ENCODE data around the gene MIP.

The MIP gene

GRCh38 chr12:56437430-56438176 is 16.9 kb downstream of the MIP start:
- Histone ChIP-seq H3K4me2 (no peak overlapping the region), H4K20me1 (no peaks in the 10 kb centered on the region), H3K36me3 (peaks cover 44% of the 10 kb centered on the region), H3K4me1 (peaks cover 10% of the 10 kb centered on the region), H3K27me3 (no peaks in the 10 kb centered on the region), H3K4me3 (no peak overlapping the region), H3K27ac (no peak overlapping the region), H3K9ac (no peak overlapping the region), H3K9me3 (peaks cover 5% of the 10 kb centered on the region; the same call in 1 of the 2 replicates)
- no peak for TF ChIP-seq Cebpa-rat (IDR thresholded peaks at IDR 0.05)

GRCh38 chr12:56434828-56435227 is 19.6 kb downstream of the MIP start:
- TF ChIP-seq Cebpa-rat (IDR thresholded peaks at IDR 0.05) = no peak
- peaks cover 50% of the 10 kb centered on the region for H3K36me3 ChIP-seq

GRCh38 chr12:56431850-56432249 is 22.6 kb downstream of the MIP start:
- no peaks in the 10 kb centered on the region for H3K9me3 ChIP-seq
- H4K20me1 ChIP-seq = no peaks in the 10 kb centered on the region
- H3K4me2 ChIP-seq = no peak overlapping the region
- no peak for TF ChIP-seq Cebpa-rat (IDR thresholded peaks at IDR 0.05)
- H3K4me1 ChIP-seq = peaks cover 10% of the 10 kb centered on the region
- no peaks in the 10 kb centered on the region for H3K27me3 ChIP-seq
- peaks cover 80% of the 10 kb centered on the region for H3K36me3 ChIP-seq
- H3K4me3 ChIP-seq = no peak overlapping the region
- H3K9ac ChIP-seq = 0 out of 2 replicates have a peak overlapping the region, but pooled peaks have one; percentile 32
- H3K27ac ChIP-seq = no peak overlapping the region

More at GRCh38 chr12:56434828-56435227, 19.6 kb downstream of the MIP start:
- Histone ChIP-seq H4K20me1 (no peaks in the 10 kb centered on the region), H3K27ac (no peak overlapping the region), H3K27me3 (no peaks in the 10 kb centered on the region), H3K4me1 (peaks cover 10% of the 10 kb centered on the region), H3K4me2 (no peak overlapping the region), H3K9ac (no peak overlapping the region), H3K4me3 (no peak overlapping the region), H3K9me3 (no peaks in the 10 kb centered on the region)

GRCh38 chr12:56431288-56431687 is 23.2 kb downstream of the MIP start:
- H4K20me1 ChIP-seq = no peaks in the 10 kb centered on the region
- H3K4me3 ChIP-seq = no peak overlapping the region
- no peaks in the 10 kb centered on the region for H3K27me3 ChIP-seq

GRCh38 chr12:56425940-56426438 is 28.5 kb downstream of the MIP start:
- Histone ChIP-seq H3K9me3 (no peaks in the 10 kb centered on the region), H3K27ac (no peak overlapping the region), H3K4me2 (no peak overlapping the region), H3K27me3 (no peaks in the 10 kb centered on the region), H3K36me3 (peaks cover 98% of the 10 kb centered on the region), H3K4me1 (no peaks in the 10 kb centered on the region), H4K20me1 (no peaks in the 10 kb centered on the region), H3K9ac (no peak overlapping the region), H3K4me3 (no peak overlapping the region)
- no peak for TF ChIP-seq Cebpa-rat (IDR thresholded peaks at IDR 0.05)

More at GRCh38 chr12:56431288-56431687, 23.2 kb downstream of the MIP start:
- peaks cover 10% of the 10 kb centered on the region for H3K4me1 ChIP-seq
- no peak for TF ChIP-seq Cebpa-rat (IDR thresholded peaks at IDR 0.05)
- no peak overlapping the region for H3K9ac ChIP-seq
- peaks cover 85% of the 10 kb centered on the region for H3K36me3 ChIP-seq
- no peak overlapping the region for H3K27ac ChIP-seq
- no peak overlapping the region for H3K4me2 ChIP-seq
- H3K9me3 ChIP-seq = no peaks in the 10 kb centered on the region

GRCh38 chr12:56425193-56425592 is 29.3 kb downstream of the MIP start:
- no peak overlapping the region for H3K4me2 ChIP-seq
- no peak overlapping the region for H3K9ac ChIP-seq
- no peaks in the 10 kb centered on the region for H3K9me3 ChIP-seq
- H3K4me1 ChIP-seq = no peaks in the 10 kb centered on the region
- H3K27ac ChIP-seq = no peak overlapping the region
- H3K4me3 ChIP-seq = no peak overlapping the region
- TF ChIP-seq Cebpa-rat (IDR thresholded peaks at IDR 0.05) = no peak
- no peaks in the 10 kb centered on the region for H3K27me3 ChIP-seq
- peaks cover 98% of the 10 kb centered on the region for H3K36me3 ChIP-seq
- H4K20me1 ChIP-seq = no peaks in the 10 kb centered on the region

GRCh38 chr12:56420411-56420810 is 34.0 kb downstream of the MIP start:
- H3K27ac ChIP-seq = no peak overlapping the region
- no peaks in the 10 kb centered on the region for H3K27me3 ChIP-seq
- H4K20me1 ChIP-seq = no peaks in the 10 kb centered on the region
- H3K36me3 ChIP-seq = peaks cover 98% of the 10 kb centered on the region
- H3K4me3 ChIP-seq = no peak overlapping the region
- H3K4me2 ChIP-seq = no peak overlapping the region
- TF ChIP-seq Cebpa-rat (IDR thresholded peaks at IDR 0.05) = peak; percentile 31; the same call in 1 of the 2 replicates
- no peak overlapping the region for H3K9ac ChIP-seq
- H3K9me3 ChIP-seq = no peaks in the 10 kb centered on the region
- no peaks in the 10 kb centered on the region for H3K4me1 ChIP-seq

GRCh38 chr12:56417739-56418138 is 36.7 kb downstream of the MIP start:
- Histone ChIP-seq H3K27ac (no peak overlapping the region), H3K4me3 (no peak overlapping the region), H3K4me2 (no peak overlapping the region), H3K27me3 (no peaks in the 10 kb centered on the region), H3K9ac (no peak overlapping the region), H3K4me1 (no peaks in the 10 kb centered on the region), H4K20me1 (no peaks in the 10 kb centered on the region), H3K36me3 (peaks cover 97% of the 10 kb centered on the region), H3K9me3 (no peaks in the 10 kb centered on the region)
- TF ChIP-seq Cebpa-rat (IDR thresholded peaks at IDR 0.05) = no peak

- Histone ChIP-seq H3K27me3 (no peaks in the 10 kb centered on the region), H3K4me1 (no peaks in the 10 kb centered on the region), H3K36me3 (peaks cover 68% of the 10 kb centered on the region), H3K9ac (no peak overlapping the region), H3K27ac (no peak overlapping the region), H3K4me3 (no peak overlapping the region), H3K9me3 (no peaks in the 10 kb centered on the region), H3K4me2 (no peak overlapping the region), H4K20me1 (no peaks in the 10 kb centered on the region)
- TF ChIP-seq Cebpa-rat (IDR thresholded peaks at IDR 0.05) = no peak
These were observed 40.1 kb downstream of the MIP start for GRCh38 chr12:56414401-56414800.

GRCh38 chr12:56413392-56413791 is 41.1 kb downstream of the MIP start:
- no peak overlapping the region for H3K9ac ChIP-seq
- no peak for TF ChIP-seq Cebpa-rat (IDR thresholded peaks at IDR 0.05)
- H3K4me2 ChIP-seq = no peak overlapping the region
- H3K27me3 ChIP-seq = no peaks in the 10 kb centered on the region
- no peaks in the 10 kb centered on the region for H4K20me1 ChIP-seq
- no peak overlapping the region for H3K4me3 ChIP-seq
- no peaks in the 10 kb centered on the region for H3K4me1 ChIP-seq
- peaks cover 58% of the 10 kb centered on the region for H3K36me3 ChIP-seq
- no peaks in the 10 kb centered on the region for H3K9me3 ChIP-seq
- no peak overlapping the region for H3K27ac ChIP-seq

All from BLaER1 (cell line).